Measurements from ENCODE around the gene CEBPE. TPM values are rescaled to one million over a fixed set of nuclear protein-coding genes. Genes with fewer than 3 reads are reported as not detected.

The CEBPE gene
- polyA plus RNA-seq, 1 of the 3 experiments (the other 2 are of a cell fraction), result not detected

- TF ChIP-seq ZBTB33 (IDR thresholded peaks at IDR 0.05; ENCODE audit: borderline replicate concordance, low read depth) (no peak), TEAD4 (IDR thresholded peaks at IDR 0.05; ENCODE audit: borderline replicate concordance, insufficient read depth) (0 out of 2 replicates have a peak, but pooled peaks have one; percentile 30), NFIC (IDR thresholded peaks at IDR 0.05; ENCODE audit: borderline replicate concordance) (0 out of 2 replicates have a peak, but pooled peaks have one; percentile 26), CHD2 (IDR thresholded peaks at IDR 0.05; ENCODE audit: low read length, partially characterized antibody) (no peak), REST (IDR thresholded peaks at IDR 0.05; ENCODE audit: low read depth, low read length) (0 out of 2 replicates have a peak, but pooled peaks have one; percentile 25), PBX3 (IDR thresholded peaks at IDR 0.05) (peak; percentile 50; the same call in 1 of the 2 replicates), USF2 (IDR thresholded peaks at IDR 0.05; ENCODE audit: borderline replicate concordance, low read depth, low read length) (no peak), FOXM1 (IDR thresholded peaks at IDR 0.05; ENCODE audit: low read depth) (no peak), RFX5 (IDR thresholded peaks at IDR 0.05; ENCODE audit: low read length) (no peak), RXRA (IDR thresholded peaks at IDR 0.05; ENCODE audit: borderline replicate concordance, low read depth) (peak; percentile 41; the same call in 1 of the 2 replicates), SMC3 (IDR thresholded peaks at IDR 0.05; ENCODE audit: low read depth, low read length) (no peak)
Observed at GRCh38 chr14:23115039-23115731, 3.9 kb downstream of the CEBPE start (continued).

Measured in SK-N-SH (cell line).